A204.1 (cell line): ENCODE results near the gene PDSS1.
"Not testable (repeated sequence)": the region's sequence is repeated elsewhere in the genome, so short reads cannot be mapped to it uniquely, and the experiment has no call there.

Source experiments
- FAIRE-seq: peaks from 2 replicates; lab custom pipeline; 2012; peaks lifted over from hg19 to GRCh38; lab: Jason Lieb, UNC

The PDSS1 gene

GRCh38 chr10:26741368-26741767 lies 43.9 kb downstream of the PDSS1 start:
- FAIRE-seq, result no peak

- no peak for FAIRE-seq
These were observed 45.6 kb downstream of the PDSS1 start for GRCh38 chr10:26743091-26743490.

- no peak for FAIRE-seq
These were observed 46.3 kb downstream of the PDSS1 start for GRCh38 chr10:26743841-26744240.

- FAIRE-seq, result no peak
These were observed 48.6 kb downstream of the PDSS1 start for GRCh38 chr10:26746061-26746460.

- FAIRE-seq, result no peak
These were observed 58.0 kb downstream of the PDSS1 start for GRCh38 chr10:26755443-26755903.

GRCh38 chr10:26759008-26759407 lies 61.5 kb downstream of the PDSS1 start:
- no peak for FAIRE-seq

GRCh38 chr10:26765549-26765948 lies 68.0 kb downstream of the PDSS1 start:
- no peak for FAIRE-seq

GRCh38 chr10:26770069-26770468 lies 72.6 kb downstream of the PDSS1 start:
- no peak for FAIRE-seq

- FAIRE-seq, result no peak
These were observed 76.1 kb downstream of the PDSS1 start for GRCh38 chr10:26773633-26774032.

- FAIRE-seq, result no peak
These were observed 78.8 kb downstream of the PDSS1 start for GRCh38 chr10:26776258-26776657.

GRCh38 chr10:26777686-26778085 lies 80.2 kb downstream of the PDSS1 start:
- FAIRE-seq, result no peak

GRCh38 chr10:26779176-26779860 lies 81.8 kb downstream of the PDSS1 start:
- no peak for FAIRE-seq

- FAIRE-seq, result no peak
These were observed 82.7 kb downstream of the PDSS1 start for GRCh38 chr10:26780106-26780792.

GRCh38 chr10:26780793-26781601 lies 83.5 kb downstream of the PDSS1 start:
- no peak for FAIRE-seq

GRCh38 chr10:26781797-26782196 lies 84.3 kb downstream of the PDSS1 start:
- FAIRE-seq, result no peak

- no peak for FAIRE-seq
These were observed 89.9 kb downstream of the PDSS1 start for GRCh38 chr10:26787362-26787761.

GRCh38 chr10:26789779-26790178 lies 92.3 kb downstream of the PDSS1 start:
- not testable (repeated sequence) for FAIRE-seq

GRCh38 chr10:26790221-26790995 lies 92.9 kb downstream of the PDSS1 start:
- FAIRE-seq, result no peak

- no peak for FAIRE-seq
These were observed 95.4 kb downstream of the PDSS1 start for GRCh38 chr10:26792758-26793495.
